Sigmoid colon (tissue), 4 donors: Measurements from ENCODE around the gene C12orf57.

Experiments
- POLR2A ChIP-seq, 2 donors: fragments of 450-650 bp; IDR thresholded peaks; one replicate each; pipeline ENCODE4 v1.6.1; 2016; ENCODE audit warnings: antibody characterized with exemption in 2 of 2, mild to moderate bottlenecking in 2 of 2, moderate library complexity in 2 of 2
- POLR2AphosphoS5 ChIP-seq, 4 donors: sonication (generic); formaldehyde crosslinking; IDR thresholded peaks; one replicate each; pipeline ENCODE4 v1.6.1; 2017; ENCODE audit warnings: antibody characterized with exemption in 4 of 4
- TF ChIP-seq, protein P1 (sequence below), 4 experiments: fragments of 450-650 bp in 3 of 4; fragments of 200-600 bp in 1 of 4; IDR thresholded peaks; one replicate each; pipeline ENCODE4 v1.5.1; 2016 to 2019; ENCODE audit warnings: antibody characterized with exemption in 4 of 4, mild to moderate bottlenecking in 3 of 4, moderate library complexity in 2 of 4

DNA sequence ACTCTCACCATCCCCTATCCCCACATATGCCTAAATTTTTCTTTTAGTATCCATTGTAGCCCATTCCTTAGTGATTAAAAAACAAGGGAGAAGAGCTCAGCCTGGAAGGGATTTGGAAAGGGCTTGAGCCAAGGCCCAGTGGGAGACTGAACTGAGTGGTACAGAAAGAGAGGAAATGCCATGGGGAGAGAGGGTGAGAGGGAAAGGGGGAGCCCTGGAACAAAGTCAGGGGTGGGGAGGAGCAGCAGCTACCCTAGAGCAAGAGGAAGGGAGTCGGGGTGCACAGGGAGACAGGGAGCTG, 18.6 kb upstream of the C12orf57 start:
- TF ChIP-seq, protein P1, sequence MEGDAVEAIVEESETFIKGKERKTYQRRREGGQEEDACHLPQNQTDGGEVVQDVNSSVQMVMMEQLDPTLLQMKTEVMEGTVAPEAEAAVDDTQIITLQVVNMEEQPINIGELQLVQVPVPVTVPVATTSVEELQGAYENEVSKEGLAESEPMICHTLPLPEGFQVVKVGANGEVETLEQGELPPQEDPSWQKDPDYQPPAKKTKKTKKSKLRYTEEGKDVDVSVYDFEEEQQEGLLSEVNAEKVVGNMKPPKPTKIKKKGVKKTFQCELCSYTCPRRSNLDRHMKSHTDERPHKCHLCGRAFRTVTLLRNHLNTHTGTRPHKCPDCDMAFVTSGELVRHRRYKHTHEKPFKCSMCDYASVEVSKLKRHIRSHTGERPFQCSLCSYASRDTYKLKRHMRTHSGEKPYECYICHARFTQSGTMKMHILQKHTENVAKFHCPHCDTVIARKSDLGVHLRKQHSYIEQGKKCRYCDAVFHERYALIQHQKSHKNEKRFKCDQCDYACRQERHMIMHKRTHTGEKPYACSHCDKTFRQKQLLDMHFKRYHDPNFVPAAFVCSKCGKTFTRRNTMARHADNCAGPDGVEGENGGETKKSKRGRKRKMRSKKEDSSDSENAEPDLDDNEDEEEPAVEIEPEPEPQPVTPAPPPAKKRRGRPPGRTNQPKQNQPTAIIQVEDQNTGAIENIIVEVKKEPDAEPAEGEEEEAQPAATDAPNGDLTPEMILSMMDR (IDR thresholded peaks at IDR 0.05): no peak
- no peak for TF ChIP-seq POLR2A (IDR thresholded peaks at IDR 0.05)
- no peak for TF ChIP-seq POLR2AphosphoS5 (IDR thresholded peaks at IDR 0.05)
